SJCRH30 (cell line): ENCODE results near the gene FFAR3. TPM values are rescaled to one million over a fixed set of nuclear protein-coding genes. Genes with fewer than 3 reads are reported as not detected.

ENCODE experiments used
- DNase-seq, 2 experiments: peaks; one replicate each; pipeline ENCODE4 v3.0.0-alpha.2; 2015 to 2020
- H3K27ac ChIP-seq: fragments of 250-450 bp; sonication (Bioruptor Pico); 2 replicates; pipeline ENCODE4 v1.5.1; 2020; ENCODE audit warnings: mild to moderate bottlenecking, moderate library complexity
- H3K27me3 ChIP-seq: fragments of 250-450 bp; sonication (Bioruptor Pico); 2 replicates; pipeline ENCODE4 v1.5.1; 2020; ENCODE audit warnings: mild to moderate bottlenecking, moderate library complexity
- H3K36me3 ChIP-seq: fragments of 250-450 bp; sonication (Bioruptor Pico); 2 replicates; pipeline ENCODE4 v1.5.1; 2020; ENCODE audit warnings: mild to moderate bottlenecking, moderate library complexity
- H3K4me1 ChIP-seq: fragments of 250-450 bp; sonication (Bioruptor Pico); 2 replicates; pipeline ENCODE4 v1.5.1; 2020; ENCODE audit warnings: mild to moderate bottlenecking, moderate library complexity
- H3K4me3 ChIP-seq: fragments of 250-450 bp; sonication (Bioruptor Pico); 2 replicates; pipeline ENCODE4 v1.5.1; 2020; ENCODE audit warnings: mild to moderate bottlenecking, moderate library complexity
- H3K9me3 ChIP-seq: fragments of 250-450 bp; sonication (Bioruptor Pico); replicated peaks from 2 replicates; pipeline ENCODE4 v1.5.1; 2020; ENCODE audit warnings: mild to moderate bottlenecking, moderate library complexity
- total RNA-seq: library from RNA; depleted of rRNA; stranded (reverse); fragments of >200 nt; shearing (Covaris generic); gene quantifications from 2 replicates; pipeline ENCODE4 v1.2.3, GENCODE V29; 2014; rRNA removed

FFAR3 gene, protein sequence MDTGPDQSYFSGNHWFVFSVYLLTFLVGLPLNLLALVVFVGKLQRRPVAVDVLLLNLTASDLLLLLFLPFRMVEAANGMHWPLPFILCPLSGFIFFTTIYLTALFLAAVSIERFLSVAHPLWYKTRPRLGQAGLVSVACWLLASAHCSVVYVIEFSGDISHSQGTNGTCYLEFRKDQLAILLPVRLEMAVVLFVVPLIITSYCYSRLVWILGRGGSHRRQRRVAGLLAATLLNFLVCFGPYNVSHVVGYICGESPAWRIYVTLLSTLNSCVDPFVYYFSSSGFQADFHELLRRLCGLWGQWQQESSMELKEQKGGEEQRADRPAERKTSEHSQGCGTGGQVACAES
- total RNA-seq: not detected in 2 replicates

DNA sequence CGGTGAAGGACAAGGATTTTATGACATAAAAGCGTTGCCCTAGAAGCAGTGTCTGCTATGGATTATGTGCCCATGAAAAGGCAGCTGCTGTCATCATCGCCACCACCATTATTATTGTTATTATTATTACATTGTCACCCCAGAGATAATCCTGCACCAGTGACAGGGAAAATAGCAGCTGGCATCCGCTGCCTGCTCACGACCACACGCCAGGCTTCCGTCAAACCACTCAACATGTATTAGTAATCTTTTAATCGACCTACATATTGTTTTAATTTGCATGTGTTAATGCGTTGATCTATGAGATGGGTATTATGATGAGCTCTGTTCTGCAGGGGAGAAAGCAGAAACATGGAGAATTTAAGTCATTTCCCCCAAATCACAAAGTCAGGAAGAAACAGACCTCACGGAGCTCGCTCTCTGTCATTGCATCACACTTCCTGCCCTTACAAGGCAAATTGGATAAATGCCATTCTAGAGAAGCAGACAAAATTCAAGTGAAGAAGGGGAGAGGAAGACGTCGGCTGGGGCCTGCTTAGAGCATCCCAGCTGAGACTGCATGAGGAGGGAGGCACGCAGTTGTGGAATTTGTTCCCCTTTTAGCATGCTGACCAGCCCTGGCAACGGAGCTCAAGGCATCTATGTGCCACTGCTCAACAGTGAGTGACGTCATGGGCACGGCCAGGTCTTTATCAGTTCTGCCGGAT lies at the start of gene FFAR3:
Gene FFAR3, plus strand, starts transcription at position 594 of the 707 bp plus-strand sequence. CDS start 431 bp downstream, outside the sequence.
- H3K9me3 ChIP-seq: no peaks in the 10 kb centered on the region
- H3K27ac ChIP-seq: no peak within 1 kb of the TSS
- no peak for DNase-seq
- no peak within 1 kb of the TSS for H3K4me3 ChIP-seq
- H3K4me1 ChIP-seq: no peaks in the 10 kb centered on the region
- no peaks in the 10 kb centered on the region for H3K36me3 ChIP-seq
- H3K27me3 ChIP-seq: peaks cover 18% of the 10 kb centered on the region; the same call in 1 of the 2 replicates

DNA sequence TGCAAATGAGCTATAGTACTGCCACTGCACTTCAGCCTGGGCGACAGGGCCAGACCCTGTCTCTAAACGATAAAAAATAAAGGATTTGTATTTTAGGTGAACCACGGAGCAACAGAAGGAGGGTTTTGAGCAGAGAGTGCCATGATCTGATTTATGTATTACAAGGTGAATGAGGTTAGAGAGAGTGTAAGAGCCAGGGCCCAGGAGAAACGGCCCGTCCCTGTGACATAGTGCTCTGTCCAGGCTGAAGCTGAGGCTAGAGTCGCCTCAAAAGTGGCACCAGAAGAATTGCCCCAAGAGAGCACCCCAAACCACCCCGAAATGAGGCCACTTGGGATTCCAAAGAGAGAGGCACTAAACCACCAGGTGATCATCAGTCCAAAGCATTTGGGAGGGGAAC lies 49.4 kb upstream of the FFAR3 start:
- H3K27ac ChIP-seq: no peak overlapping the region
- H3K27me3 ChIP-seq: no peaks in the 10 kb centered on the region
- H3K36me3 ChIP-seq: no peaks in the 10 kb centered on the region
- H3K9me3 ChIP-seq: no peaks in the 10 kb centered on the region
- no peak for DNase-seq
- peaks cover 7% of the 10 kb centered on the region; the same call in 1 of the 2 replicates for H3K4me1 ChIP-seq
- no peak overlapping the region for H3K4me3 ChIP-seq

DNA sequence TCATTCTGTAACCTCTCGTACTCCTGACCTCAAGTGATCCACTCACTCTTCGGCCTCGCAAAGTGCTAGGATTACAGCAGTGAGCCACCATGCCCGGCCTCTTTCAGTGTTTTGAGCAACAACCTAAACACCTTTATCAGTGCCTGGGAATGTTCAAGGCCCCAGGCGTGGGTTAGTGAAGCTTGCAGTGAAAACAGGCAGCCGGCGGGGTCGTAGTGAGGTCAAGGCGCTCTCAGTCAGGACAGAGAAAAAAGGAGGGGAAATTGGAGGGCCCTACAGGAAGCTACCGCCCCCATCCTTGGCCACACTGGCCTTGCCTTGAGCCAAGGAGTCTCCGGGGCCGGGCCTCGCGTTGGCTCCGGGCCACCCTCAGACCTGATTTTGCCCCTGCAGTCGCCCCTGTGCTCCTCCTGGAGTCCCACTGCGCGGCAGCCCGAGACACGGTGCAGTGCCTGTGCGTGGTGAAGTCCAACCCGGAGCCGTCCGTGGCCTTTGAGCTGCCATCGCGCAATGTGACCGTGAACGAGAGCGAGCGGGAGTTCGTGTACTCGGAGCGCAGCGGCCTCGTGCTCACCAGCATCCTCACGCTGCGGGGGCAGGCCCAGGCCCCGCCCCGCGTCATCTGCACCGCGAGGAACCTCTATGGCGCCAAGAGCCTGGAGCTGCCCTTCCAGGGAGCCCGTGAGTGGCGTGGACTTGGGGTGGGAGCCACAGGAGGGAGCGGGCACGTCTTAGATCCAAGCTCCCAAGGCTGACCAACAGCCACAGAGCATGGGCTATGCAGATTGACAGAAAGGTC lies 48.6 kb upstream of the FFAR3 start:
- Histone ChIP-seq H3K9me3 (no peaks in the 10 kb centered on the region), H3K27me3 (no peaks in the 10 kb centered on the region), H3K36me3 (no peaks in the 10 kb centered on the region), H3K4me1 (peaks cover 7% of the 10 kb centered on the region; the same call in 1 of the 2 replicates), H3K27ac (no peak overlapping the region), H3K4me3 (no peak overlapping the region)
- DNase-seq: no peak

DNA sequence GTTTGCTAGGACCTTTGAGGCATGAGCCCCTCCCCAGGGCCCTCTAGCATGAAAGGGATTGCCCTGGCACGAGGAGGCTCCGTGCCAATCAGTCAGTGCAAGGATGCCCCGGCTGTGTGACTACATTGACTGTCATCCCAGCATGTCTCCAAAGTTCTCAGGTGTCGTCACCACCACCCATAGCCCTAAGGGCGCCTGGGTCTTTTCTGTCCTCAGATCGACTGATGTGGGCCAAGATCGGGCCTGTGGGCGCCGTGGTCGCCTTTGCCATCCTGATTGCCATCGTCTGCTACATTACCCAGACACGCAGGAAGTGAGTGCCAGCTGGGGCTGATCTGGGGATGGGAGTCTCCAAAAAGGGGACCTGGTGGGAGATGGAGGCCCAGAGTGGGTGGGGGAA lies 47.9 kb upstream of the FFAR3 start:
- DNase-seq: no peak
- H3K27ac ChIP-seq: no peak overlapping the region
- peaks cover 7% of the 10 kb centered on the region; the same call in 1 of the 2 replicates for H3K4me1 ChIP-seq
- no peaks in the 10 kb centered on the region for H3K9me3 ChIP-seq
- H3K4me3 ChIP-seq: no peak overlapping the region
- H3K27me3 ChIP-seq: no peaks in the 10 kb centered on the region
- no peaks in the 10 kb centered on the region for H3K36me3 ChIP-seq

DNA sequence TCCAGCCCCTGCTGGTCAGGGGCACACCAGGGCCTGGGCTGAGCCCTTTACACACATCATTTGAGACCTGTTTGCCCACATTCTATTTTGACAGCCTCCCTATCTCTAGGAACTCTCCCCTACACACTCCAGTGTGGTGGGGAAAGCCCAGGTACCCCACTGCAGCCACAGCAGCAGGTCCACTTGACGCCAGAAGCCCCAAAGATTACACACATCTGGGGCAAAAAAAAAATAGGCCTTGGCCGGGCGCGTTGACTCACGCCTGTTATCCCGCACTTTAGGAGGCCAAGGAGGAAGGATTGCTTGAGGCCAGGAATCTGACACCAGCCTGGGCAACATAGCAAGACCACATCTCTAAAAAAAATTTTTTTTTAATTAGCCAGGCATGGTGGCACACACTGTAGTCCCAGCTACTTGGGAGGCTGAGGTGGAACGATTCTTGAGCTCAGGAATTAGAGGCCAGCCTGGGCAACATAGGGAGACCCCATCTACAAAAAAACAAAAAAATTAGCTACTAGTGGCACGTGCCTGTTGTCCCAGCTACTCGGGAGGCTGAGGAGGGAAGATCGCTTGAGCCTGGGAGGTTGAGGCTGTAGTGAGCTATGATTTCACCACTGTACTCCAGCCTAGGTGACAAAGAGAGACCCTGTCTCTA lies 47.3 kb upstream of the FFAR3 start:
- Histone ChIP-seq H3K4me3 (no peak overlapping the region), H3K27ac (no peak overlapping the region), H3K9me3 (no peaks in the 10 kb centered on the region), H3K27me3 (no peaks in the 10 kb centered on the region), H3K36me3 (no peaks in the 10 kb centered on the region), H3K4me1 (peaks cover 7% of the 10 kb centered on the region; the same call in 1 of the 2 replicates)
- DNase-seq: no peak

DNA sequence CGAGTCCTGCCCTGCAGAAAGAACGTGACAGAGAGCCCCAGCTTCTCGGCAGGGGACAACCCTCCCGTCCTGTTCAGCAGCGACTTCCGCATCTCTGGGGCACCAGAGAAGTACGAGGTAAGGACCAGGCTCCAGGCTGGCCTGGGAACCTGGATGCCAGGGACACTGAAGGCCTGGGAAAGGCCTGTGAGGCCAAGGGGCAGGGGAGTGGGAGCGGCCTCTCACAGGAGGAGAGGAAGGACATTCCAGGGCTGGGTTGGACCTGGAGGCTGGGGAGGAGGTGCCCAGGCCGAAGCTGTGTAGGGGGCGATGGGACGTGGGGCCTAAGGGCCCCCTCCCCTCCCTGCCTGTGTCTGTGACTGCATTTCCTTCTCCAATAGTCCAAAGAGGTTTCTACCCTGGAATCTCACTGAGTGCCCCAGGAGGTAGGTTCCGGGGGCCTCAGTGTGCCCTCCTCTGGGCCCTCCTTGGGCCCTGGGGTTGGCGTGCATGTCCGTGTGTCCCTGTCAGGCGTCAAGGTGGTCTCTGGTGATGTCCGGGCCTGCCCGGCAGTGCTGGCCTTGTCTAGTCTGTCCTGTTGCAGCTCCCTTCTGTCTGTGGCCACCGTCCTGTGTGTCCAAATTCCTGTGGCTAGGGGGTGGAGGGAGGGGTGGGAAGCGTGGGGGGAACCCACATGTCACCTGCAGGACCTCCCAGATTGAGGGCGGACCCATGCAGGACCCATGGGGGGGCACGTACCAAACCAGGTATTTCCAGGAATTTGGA lies 46.2 kb upstream of the FFAR3 start:
- DNase-seq: no peak
- Histone ChIP-seq H3K27me3 (no peaks in the 10 kb centered on the region), H3K9me3 (no peaks in the 10 kb centered on the region), H3K4me1 (peaks cover 7% of the 10 kb centered on the region; the same call in 1 of the 2 replicates), H3K4me3 (no peak overlapping the region), H3K27ac (no peak overlapping the region), H3K36me3 (no peaks in the 10 kb centered on the region)

DNA sequence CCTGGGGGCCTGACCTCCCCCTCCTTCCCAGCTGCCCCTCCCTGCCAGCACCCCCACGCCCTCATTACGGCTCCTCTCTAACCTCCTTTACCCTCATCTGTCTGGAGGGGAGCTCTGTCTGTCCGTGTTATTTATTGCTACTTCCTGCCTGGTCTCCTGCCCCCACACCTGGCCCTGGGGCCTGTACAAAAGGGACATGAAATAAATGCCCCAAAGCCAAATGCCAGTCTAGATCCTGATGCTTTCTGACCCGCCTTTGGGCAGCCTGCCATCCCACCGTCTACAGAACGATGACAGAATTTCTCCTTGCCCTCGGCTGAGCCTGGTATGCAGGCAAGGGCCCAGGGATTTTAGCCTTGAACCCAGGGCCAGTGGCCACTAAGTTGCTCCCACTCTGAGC lies 44.7 kb upstream of the FFAR3 start:
- DNase-seq: no peak
- Histone ChIP-seq H3K27ac (no peak overlapping the region), H3K4me3 (no peak overlapping the region), H3K27me3 (no peaks in the 10 kb centered on the region), H3K36me3 (no peaks in the 10 kb centered on the region), H3K9me3 (no peaks in the 10 kb centered on the region), H3K4me1 (peaks cover 7% of the 10 kb centered on the region; the same call in 1 of the 2 replicates)

DNA sequence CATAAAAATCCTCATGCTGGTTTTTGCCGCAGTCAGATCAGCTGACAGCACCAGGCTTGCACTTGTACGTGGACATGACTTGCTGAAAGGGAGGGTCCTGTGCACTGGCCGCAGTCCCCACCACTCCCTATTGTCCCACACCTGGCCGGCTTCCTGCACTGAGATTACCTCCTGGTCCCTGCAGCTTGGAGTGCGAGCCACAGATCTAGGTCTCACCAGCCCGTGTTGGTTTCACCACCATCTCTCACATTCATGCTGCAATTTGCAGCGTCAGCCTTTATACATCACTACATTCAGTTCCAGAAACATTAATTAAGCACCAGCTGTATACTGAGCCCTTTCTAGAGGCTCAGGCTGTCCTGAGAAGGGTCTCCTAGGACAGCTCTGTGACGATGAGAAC lies 44.2 kb upstream of the FFAR3 start:
- DNase-seq: no peak

DNA sequence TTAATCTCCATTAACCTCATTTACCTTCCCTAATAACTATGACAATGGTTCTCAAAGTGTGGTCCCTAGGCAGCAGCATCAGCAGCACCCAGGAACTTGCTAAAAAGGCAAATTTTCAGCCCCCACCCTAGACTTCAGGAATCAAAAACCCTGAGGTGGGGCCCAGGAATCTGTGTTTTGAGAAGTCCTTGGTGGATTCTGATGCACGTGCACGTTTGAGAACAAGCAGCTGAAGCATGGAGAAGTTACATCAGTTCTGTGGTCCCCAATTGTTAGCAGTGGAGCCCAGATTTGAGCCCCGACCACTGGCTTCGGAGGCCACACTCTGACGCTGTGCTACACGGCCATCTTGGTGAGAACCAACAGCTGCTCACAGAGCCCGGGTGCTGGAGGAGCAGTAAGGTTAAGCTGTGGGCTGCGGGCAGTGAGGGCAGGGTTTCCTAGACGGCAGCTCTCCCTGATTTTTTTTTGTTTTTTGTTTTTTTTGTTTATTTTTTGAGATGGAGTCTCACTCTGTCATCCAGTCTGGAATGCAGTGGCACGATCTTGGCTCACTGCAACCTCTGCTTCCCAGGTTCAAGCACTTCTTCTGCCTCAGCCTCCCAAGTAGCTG lies 43.3 kb upstream of the FFAR3 start:
- Histone ChIP-seq H3K36me3 (no peaks in the 10 kb centered on the region), H3K4me3 (no peak overlapping the region), H3K27me3 (no peaks in the 10 kb centered on the region), H3K4me1 (no peaks in the 10 kb centered on the region; the same call in 1 of the 2 replicates), H3K9me3 (no peaks in the 10 kb centered on the region), H3K27ac (no peak overlapping the region)
- DNase-seq: no peak

More for the DNA sequence above, 44.2 kb upstream of the FFAR3 start:
- Histone ChIP-seq H3K36me3 (no peaks in the 10 kb centered on the region), H3K9me3 (no peaks in the 10 kb centered on the region), H3K27ac (no peak overlapping the region), H3K4me3 (no peak overlapping the region), H3K27me3 (no peaks in the 10 kb centered on the region), H3K4me1 (peaks cover 7% of the 10 kb centered on the region; the same call in 1 of the 2 replicates)

DNA sequence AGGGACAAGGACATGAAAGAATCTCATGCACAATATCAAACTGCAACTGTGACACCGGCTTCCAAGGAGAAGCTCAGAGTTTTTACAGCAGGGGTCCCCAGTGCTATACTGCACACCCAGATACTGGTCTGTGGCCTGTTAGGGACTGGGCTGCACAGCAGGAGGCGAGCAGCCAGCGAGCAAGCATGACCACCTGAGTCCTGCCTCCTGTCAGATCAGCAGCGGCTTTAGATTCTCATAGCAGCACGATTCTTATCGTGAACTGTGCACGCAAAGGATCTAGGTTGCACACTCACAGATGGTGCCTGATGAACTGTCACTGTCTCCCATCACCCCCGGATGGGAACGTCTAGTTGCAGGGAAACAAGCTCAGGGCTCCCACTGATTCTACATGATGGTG lies 42.4 kb upstream of the FFAR3 start:
- no peaks in the 10 kb centered on the region for H3K27me3 ChIP-seq
- no peaks in the 10 kb centered on the region for H3K36me3 ChIP-seq
- H3K4me1 ChIP-seq: no peaks in the 10 kb centered on the region; the same call in 1 of the 2 replicates
- H3K9me3 ChIP-seq: no peaks in the 10 kb centered on the region
- no peak overlapping the region for H3K27ac ChIP-seq
- H3K4me3 ChIP-seq: no peak overlapping the region
- no peak for DNase-seq

DNA sequence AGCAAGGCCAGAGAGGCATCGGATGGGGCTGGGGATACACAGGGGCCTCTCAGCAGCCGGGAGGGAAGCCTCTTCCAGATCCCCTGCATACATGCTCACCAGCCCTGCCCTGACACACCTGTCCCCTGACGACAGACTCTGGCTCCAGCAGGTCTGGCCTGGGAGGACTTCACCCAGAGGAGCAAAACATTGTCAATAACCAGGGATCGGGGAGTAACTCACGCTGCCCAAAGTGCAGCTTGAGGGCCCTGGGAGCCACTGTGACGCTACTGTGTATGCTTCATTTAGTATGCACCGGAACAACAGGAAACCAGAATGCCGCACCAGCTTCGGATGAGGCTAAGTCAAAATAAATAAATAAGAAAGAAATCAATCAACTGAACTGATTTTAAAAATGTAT lies 41.7 kb upstream of the FFAR3 start:
- DNase-seq: no peak
- no peaks in the 10 kb centered on the region for H3K36me3 ChIP-seq
- no peaks in the 10 kb centered on the region for H3K9me3 ChIP-seq
- no peak overlapping the region for H3K4me3 ChIP-seq
- H3K4me1 ChIP-seq: no peaks in the 10 kb centered on the region; the same call in 1 of the 2 replicates
- no peak overlapping the region for H3K27ac ChIP-seq
- H3K27me3 ChIP-seq: no peaks in the 10 kb centered on the region

DNA sequence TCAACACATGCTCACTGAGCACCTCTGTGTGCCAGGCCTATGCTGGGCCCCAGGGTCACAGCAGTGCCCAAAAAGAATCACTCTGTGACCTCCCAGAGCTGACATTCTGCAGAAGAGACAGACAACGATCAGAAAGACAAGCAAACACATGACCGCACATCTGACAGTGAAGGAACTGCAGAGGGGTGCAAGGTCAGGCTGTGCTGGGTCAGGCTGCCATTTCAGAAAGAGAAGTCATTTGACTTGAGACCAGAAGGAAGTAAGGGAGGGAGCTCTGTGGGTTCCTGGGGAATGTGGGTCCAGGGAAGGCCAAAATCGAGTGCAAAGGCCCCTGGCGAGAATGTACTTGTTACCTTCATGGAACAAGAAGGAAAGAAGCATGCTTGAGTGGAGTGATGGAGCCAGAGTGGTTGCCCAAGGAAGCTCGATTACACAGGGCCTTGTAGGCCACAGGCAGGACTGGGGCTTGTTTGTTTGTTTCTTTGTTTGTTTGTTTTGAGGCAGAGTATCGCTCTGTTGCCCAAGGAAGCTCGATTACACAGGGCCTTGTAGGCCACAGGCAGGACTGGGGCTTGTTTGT lies 40.7 kb upstream of the FFAR3 start:
- Histone ChIP-seq H3K4me3 (no peak overlapping the region), H3K36me3 (no peaks in the 10 kb centered on the region), H3K4me1 (no peaks in the 10 kb centered on the region; the same call in 1 of the 2 replicates), H3K27ac (no peak overlapping the region), H3K27me3 (no peaks in the 10 kb centered on the region), H3K9me3 (no peaks in the 10 kb centered on the region)
- DNase-seq: no peak
